ENCODE measurements around the gene PRSS33. TPM values are rescaled to one million over a fixed set of nuclear protein-coding genes. Genes with fewer than 3 reads are reported as not detected.

Gene PRSS33
- total RNA-seq, 4 donors from 2014 or later: not detected

DNA sequence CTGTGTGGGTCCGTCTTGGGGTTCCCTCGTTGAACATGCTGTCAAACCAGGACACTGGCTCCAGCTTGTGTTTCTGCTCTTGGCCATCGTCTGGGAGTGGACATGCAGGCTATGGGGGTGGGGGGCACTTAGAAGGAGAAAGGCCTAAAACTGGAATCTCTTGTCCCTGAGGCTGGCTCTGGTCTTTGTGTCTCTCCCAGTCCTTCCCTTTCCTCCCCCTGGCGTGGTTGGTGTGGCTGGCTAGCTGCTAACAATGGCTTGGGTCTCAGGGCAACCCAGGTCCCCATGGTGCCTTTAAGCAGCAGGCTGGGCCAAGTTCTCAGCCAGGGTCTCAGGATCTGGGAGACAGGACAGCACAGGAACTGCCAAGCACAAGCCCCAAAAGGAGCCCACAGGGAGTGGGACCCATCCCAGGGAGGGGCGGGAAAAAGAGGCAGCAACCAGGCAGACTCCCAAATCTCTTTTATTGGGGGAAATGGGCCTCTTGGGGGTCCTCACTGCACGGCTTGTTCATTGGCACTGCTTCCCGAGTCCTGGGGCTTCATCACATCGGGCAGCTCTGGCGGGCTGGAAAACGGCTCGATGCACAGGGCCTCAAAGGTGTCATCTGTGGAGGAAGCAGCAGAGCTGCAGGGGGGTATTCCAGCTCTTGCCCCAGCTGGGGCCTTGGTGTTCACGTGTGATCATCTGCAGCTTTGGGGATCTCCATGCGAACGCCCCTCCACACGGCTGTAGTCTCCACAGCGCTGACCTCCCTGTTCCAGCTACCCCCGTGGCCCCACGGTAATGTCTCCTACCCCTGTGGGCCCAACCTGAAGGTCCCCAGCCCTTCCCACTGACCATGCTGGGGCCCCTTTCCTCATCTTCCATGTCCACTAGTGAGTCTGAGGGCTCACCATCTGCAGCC is 15.6 kb downstream of the PRSS33 start:
- 74 to 80% methylated on average over 18 of the region's 18 CpGs for WGBS, 2 donors
- DNase-seq (ENCODE audit: low spot score in 2 of 2): no peak
- no peak overlapping the region for H3K4me3 ChIP-seq (ENCODE audit: low read depth, poor library complexity, severe bottlenecking)
- TF ChIP-seq POLR2A (IDR thresholded peaks at IDR 0.05): no peak
- TF ChIP-seq, protein P1, sequence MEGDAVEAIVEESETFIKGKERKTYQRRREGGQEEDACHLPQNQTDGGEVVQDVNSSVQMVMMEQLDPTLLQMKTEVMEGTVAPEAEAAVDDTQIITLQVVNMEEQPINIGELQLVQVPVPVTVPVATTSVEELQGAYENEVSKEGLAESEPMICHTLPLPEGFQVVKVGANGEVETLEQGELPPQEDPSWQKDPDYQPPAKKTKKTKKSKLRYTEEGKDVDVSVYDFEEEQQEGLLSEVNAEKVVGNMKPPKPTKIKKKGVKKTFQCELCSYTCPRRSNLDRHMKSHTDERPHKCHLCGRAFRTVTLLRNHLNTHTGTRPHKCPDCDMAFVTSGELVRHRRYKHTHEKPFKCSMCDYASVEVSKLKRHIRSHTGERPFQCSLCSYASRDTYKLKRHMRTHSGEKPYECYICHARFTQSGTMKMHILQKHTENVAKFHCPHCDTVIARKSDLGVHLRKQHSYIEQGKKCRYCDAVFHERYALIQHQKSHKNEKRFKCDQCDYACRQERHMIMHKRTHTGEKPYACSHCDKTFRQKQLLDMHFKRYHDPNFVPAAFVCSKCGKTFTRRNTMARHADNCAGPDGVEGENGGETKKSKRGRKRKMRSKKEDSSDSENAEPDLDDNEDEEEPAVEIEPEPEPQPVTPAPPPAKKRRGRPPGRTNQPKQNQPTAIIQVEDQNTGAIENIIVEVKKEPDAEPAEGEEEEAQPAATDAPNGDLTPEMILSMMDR (IDR thresholded peaks at IDR 0.05): no peak
- intact Hi-C loops (cut with DNase I; ENCODE audit: low total_unique reads): no loop called here

- no peak for DNase-seq (ENCODE audit: low spot score in 2 of 2)
- H3K4me3 ChIP-seq (ENCODE audit: low read depth, poor library complexity, severe bottlenecking): no peak overlapping the region
- TF ChIP-seq, protein P1 (IDR thresholded peaks at IDR 0.05): no peak
- TF ChIP-seq POLR2A (IDR thresholded peaks at IDR 0.05): no peak
- 86 to 90% methylated on average over 23 to 27 of the region's 32 CpGs for WGBS, 2 donors
- intact Hi-C loops (cut with DNase I; ENCODE audit: low total_unique reads): no loop called here
These were observed 17.1 kb downstream of the PRSS33 start for GRCh38 chr16:2770057-2770951.

GRCh38 chr16:2769675-2770056 is 17.7 kb downstream of the PRSS33 start:
- TF ChIP-seq POLR2A (IDR thresholded peaks at IDR 0.05): no peak
- TF ChIP-seq, protein P1 (IDR thresholded peaks at IDR 0.05): no peak
- H3K4me3 ChIP-seq (ENCODE audit: low read depth, poor library complexity, severe bottlenecking): no peak overlapping the region
- 53 to 64% methylated on average over 14 of the region's 14 CpGs for WGBS, 2 donors
- peak in 1 of 2 donors; percentile 54 for DNase-seq (ENCODE audit: low spot score in 2 of 2)
- intact Hi-C loops (cut with DNase I; ENCODE audit: low total_unique reads): no loop called here

- H3K4me3 ChIP-seq (ENCODE audit: low read depth, poor library complexity, severe bottlenecking): no peak overlapping the region
- TF ChIP-seq POLR2A (IDR thresholded peaks at IDR 0.05): no peak
- TF ChIP-seq, protein P1 (IDR thresholded peaks at IDR 0.05): no peak
- DNase-seq (ENCODE audit: low spot score in 2 of 2): no peak
- 84 to 87% methylated on average over 11 of the region's 11 CpGs for WGBS, 2 donors
- intact Hi-C loops (cut with DNase I; ENCODE audit: low total_unique reads): no loop called here
These were observed 18.2 kb downstream of the PRSS33 start for GRCh38 chr16:2769100-2769529.

DNA sequence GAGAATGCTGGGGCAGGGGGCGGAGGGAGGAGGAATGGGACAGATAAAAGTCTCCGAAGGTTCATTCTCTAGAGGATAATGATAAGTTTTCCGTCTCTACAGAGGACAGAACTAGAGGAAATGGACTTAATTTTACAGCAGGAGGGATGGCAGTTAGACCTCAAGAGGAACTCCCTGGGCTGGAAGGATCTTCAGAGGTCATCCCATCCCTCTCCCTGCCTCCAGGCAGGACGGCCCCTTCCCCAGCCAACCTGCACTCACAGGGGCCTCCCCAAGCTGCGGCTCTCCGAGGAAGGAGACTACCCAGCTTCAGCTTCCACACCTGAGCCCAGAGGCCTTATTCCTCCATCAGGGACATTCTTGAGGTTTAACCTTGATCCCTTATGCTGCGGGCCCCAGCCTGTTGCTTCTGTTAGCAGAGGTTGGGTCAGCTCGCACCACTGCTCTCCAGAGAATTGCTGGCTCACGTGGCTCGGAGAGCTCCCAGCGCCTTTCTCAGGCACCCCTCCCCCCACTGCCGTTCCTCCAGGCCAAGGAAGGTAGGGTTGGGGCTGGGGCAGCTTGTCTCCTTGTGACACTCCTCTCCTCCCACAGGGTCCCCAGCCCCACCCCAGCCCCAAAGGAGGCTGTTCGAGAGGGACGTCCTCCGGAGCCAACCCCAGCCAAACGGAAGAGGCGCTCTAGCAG is 18.8 kb downstream of the PRSS33 start:
- no peak overlapping the region for H3K4me3 ChIP-seq (ENCODE audit: low read depth, poor library complexity, severe bottlenecking)
- 79 to 80% methylated on average over 17 of the region's 17 CpGs for WGBS, 2 donors
- intact Hi-C loops (cut with DNase I; ENCODE audit: low total_unique reads): no loop called here
- no peak for TF ChIP-seq POLR2A (IDR thresholded peaks at IDR 0.05)
- TF ChIP-seq, protein P1 (IDR thresholded peaks at IDR 0.05): no peak
- DNase-seq (ENCODE audit: low spot score in 2 of 2): no peak
